ENCODE results near the gene ABCC12.

DNA sequence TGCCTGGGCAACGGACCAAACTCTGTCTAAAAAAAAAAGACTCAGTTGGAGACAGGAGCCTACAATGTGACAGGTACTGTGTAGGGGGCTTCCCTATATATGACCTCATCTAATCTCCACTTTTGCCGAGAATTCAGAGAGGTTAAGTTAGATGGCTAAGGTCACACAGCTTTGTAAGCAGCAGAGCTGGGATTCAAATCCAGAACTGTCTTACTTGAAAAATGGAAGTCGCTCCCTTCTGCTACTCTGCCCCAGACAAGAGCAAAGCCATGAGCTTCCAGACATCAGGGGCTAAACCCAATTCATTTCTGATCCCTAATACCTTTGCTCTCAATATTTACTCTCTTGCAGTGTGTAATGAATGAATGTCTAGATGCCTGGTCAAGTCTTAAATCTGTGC lies 41.5 kb upstream of the ABCC12 start:
- TF ChIP-seq, protein P1, sequence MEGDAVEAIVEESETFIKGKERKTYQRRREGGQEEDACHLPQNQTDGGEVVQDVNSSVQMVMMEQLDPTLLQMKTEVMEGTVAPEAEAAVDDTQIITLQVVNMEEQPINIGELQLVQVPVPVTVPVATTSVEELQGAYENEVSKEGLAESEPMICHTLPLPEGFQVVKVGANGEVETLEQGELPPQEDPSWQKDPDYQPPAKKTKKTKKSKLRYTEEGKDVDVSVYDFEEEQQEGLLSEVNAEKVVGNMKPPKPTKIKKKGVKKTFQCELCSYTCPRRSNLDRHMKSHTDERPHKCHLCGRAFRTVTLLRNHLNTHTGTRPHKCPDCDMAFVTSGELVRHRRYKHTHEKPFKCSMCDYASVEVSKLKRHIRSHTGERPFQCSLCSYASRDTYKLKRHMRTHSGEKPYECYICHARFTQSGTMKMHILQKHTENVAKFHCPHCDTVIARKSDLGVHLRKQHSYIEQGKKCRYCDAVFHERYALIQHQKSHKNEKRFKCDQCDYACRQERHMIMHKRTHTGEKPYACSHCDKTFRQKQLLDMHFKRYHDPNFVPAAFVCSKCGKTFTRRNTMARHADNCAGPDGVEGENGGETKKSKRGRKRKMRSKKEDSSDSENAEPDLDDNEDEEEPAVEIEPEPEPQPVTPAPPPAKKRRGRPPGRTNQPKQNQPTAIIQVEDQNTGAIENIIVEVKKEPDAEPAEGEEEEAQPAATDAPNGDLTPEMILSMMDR (IDR thresholded peaks at IDR 0.05): no peak
- no peak for TF ChIP-seq POLR2AphosphoS5 (IDR thresholded peaks at IDR 0.05)
